A549 (cell line): ENCODE measurements around the gene FAM228B. TPM values are rescaled to one million over a fixed set of nuclear protein-coding genes. Genes with fewer than 3 reads are reported as not detected.
A peak's percentile ranks its signal among the peaks of the same experiment; 100 is the strongest.

Experiments used
- ATAC-seq, 2 experiments: fragments of 200-7000 bp in 1 of 2; fragments of >200 bp in 1 of 2; cut with Nextera tagmentation in 1 of 2; cut with Tn5 transposase in 1 of 2; 3 replicates each; pipeline versions ENCODE4 v1.8.0 to v1.9.1; 2018 to 2020; ENCODE audit warnings: mild to moderate bottlenecking in 1 of 2, moderate library complexity in 1 of 2
- CTCF ChIA-PET: fragments of 300-600 bp; sonication (Branson Sonifier 250); formaldehyde crosslinking; extraction: SDS; loops from one replicate; lab custom pipeline; 2021; ENCODE audit warnings: antibody characterized with exemption, inconsistent platforms; lab: Yijun Ruan, JAX
- POLR2A ChIA-PET: fragments of 350-600 bp; formaldehyde crosslinking; extraction: SDS; loops from one replicate; lab custom pipeline; 2021; ENCODE audit warnings: antibody characterized with exemption, inconsistent platforms; lab: Yijun Ruan, JAX
- DNase-seq, 2 experiments: peaks; one replicate each; pipeline versions ENCODE4 v3.0.0 to v3.0.0-alpha.2; 2011 to 2016; ENCODE audit warnings: low read depth in 1 of 2, low spot score in 1 of 2
- FAIRE-seq: peaks from 2 replicates; lab custom pipeline; 2011; peaks lifted over from hg19 to GRCh38; lab: Jason Lieb, UNC
- H3K27ac ChIP-seq, 2 experiments: fragments of >200 bp; sonication (Bioruptor Twin); formaldehyde crosslinking; 3 replicates each; pipeline ENCODE4 v1.5.1; 2016 to 2017
- H3K4me1 ChIP-seq: fragments of >200 bp; sonication (Bioruptor Twin); formaldehyde crosslinking; 3 replicates; pipeline ENCODE4 v1.6.1; 2016
- H3K4me2 ChIP-seq: fragments of >200 bp; sonication (Bioruptor Twin); formaldehyde crosslinking; 3 replicates; pipeline ENCODE4 v1.6.1; 2016
- H3K4me3 ChIP-seq: fragments of >200 bp; sonication (Bioruptor Twin); formaldehyde crosslinking; 3 replicates; pipeline ENCODE4 v1.5.1; 2016
- H3K9me3 ChIP-seq: fragments of >200 bp; sonication (Bioruptor Twin); formaldehyde crosslinking; 3 replicates; pipeline ENCODE4 v1.6.1; 2016
- E2F6 ChIP-seq: IDR thresholded peaks from 2 replicates; pipeline ENCODE4 v1.6.1; 2012; ENCODE audit warnings: low read depth, borderline replicate concordance
- MAX ChIP-seq: IDR thresholded peaks from 2 replicates; pipeline ENCODE4 v1.6.1; 2012
- POLR2A ChIP-seq: IDR thresholded peaks from 2 replicates; pipeline ENCODE4 v1.6.1; 2012; ENCODE audit warnings: mild to moderate bottlenecking, low read length
- REST ChIP-seq: fragments of 200-600 bp; sonication (generic); IDR thresholded peaks from 2 replicates; pipeline ENCODE4 v1.6.1; 2016; ENCODE audit warnings: antibody characterized with exemption, mild to moderate bottlenecking, moderate library complexity
- ZC3H11A ChIP-seq: fragments of 450-650 bp; IDR thresholded peaks from 2 replicates; pipeline ENCODE4 v1.6.1; 2014; ENCODE audit warnings: antibody characterized with exemption, mild to moderate bottlenecking
- WGBS: methylation state at CpG from one replicate; pipeline ENCODE4 v1.1.6; 2017; ENCODE audit errors: missing lambda C conversion rate; 5-methylcytosine and 5-hydroxymethylcytosine counted together
- polyA plus RNA-seq, 4 experiments: library from polyadenylated mRNA; depleted of rRNA in 3 of 4; stranded (reverse); fragments of >200 nt; fragmentation: RNase III in 1 of 4; extraction: RNeasy Plus Mini Kit Qiagen cat#74134 plus additional on column Dnase treatment in 1 of 4; gene quantifications; 2 replicates in 3 of 4; 3 replicates in 1 of 4; pipeline ENCODE4 v1.2.3, GENCODE V29; 2011 to 2017
- TF ChIP-seq, protein P1 (sequence below): fragments of 150-350 bp; IDR thresholded peaks from 2 replicates; pipeline ENCODE4 v1.6.1; 2014; ENCODE audit warnings: low read depth, mild to moderate bottlenecking, low read length

Gene FAM228B
- polyA plus RNA-seq, 2 of the 4 experiments (the other 2 are of a cell fraction), result 3.8 to 7.6 TPM

DNA sequence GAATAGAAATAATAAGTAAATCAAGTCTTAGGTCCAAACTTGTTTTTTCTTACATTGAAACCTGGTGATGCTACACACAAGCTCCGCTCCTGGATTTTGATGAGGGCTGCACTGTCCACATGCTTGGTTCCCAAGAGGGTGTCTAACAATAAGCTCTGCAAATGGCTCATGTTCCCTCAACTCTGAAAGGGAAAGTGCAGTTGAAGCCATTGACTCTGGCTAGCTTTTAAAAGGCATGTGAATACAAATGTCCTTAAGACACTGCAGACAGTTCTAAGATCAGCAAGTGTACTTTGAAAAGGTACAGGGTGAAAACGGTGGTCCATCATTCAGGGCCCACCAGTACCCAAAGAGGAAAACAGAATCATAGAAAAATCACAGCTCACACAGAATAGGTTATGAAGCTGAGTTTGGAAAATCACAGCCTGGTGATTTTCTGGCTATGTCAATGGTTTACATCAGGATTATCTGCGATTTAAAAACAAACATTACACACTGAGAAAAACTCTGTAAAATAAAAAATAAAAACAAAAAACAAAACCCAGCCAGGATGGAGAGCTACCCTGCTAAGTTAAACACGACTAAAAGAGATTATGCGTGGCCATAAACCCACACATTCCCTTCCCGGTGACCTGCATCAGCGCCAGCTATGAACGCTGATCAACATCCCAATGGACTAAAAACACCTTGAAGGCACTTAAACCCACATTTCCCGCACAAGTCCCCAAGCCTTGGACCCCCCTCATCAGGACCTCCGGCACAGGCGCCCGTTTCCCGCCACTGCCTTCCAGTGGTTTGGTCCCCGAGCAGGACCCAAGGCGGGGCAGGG, 689 bp upstream of the FAM228B start (continued):
- TF ChIP-seq, protein P1, sequence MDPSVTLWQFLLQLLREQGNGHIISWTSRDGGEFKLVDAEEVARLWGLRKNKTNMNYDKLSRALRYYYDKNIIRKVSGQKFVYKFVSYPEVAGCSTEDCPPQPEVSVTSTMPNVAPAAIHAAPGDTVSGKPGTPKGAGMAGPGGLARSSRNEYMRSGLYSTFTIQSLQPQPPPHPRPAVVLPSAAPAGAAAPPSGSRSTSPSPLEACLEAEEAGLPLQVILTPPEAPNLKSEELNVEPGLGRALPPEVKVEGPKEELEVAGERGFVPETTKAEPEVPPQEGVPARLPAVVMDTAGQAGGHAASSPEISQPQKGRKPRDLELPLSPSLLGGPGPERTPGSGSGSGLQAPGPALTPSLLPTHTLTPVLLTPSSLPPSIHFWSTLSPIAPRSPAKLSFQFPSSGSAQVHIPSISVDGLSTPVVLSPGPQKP, result no peak
- TF ChIP-seq, all 56 proteins: peak for 0

DNA sequence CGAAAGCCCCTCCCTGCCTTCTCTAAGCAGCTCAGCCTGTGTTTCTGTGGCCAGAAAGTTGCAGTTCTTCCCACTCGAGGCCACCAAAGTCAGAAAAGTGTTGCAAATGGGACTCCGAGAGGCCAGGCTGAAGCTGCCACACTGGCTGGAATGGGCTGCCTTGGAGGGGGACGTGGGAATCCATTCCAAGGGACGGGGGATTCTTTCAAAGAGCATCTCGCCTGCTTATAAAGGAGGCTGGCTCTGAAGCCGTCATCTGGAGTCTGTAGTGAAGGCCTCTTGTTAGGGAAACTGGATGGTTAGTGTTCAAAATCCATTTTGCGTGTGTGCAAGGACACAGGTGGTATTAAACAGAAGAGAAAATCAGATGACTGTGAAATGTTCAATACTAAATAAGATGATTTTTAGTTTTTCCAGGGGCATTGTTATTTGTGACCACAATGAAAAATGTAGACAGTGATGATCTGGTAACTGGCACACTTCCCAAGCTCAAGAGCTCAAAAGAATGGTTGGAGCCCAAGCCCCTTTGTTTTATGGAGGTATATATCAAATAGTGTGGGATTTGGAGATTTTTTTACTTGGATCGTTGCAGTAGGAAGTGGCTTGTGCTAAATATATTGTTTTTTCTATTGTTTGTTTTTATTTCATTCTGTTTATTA, 782 bp downstream of the FAM228B start:
- POLR2A ChIA-PET, result interaction anchor here (0.6 to 4.1 kb wide), 6 partner anchors 13 to 197 kb away, joined by 3 to 78 read pairs (median 4); partner anchors contain the start of genes ATAD2B, SF3B6 and TP53I3
- H3K27ac ChIP-seq, result peak overlapping the region; percentile 94 to 95

More for the DNA sequence above, 782 bp downstream of the FAM228B start:
- Histone ChIP-seq H3K9me3 (no peaks in the 10 kb centered on the region), H3K4me1 (peaks cover 18% of the 10 kb centered on the region; the same call in 2 of the 3 replicates), H3K4me3 (peak overlapping the region; percentile 72)
- 13% methylated on average over 9 of the region's 9 CpGs for WGBS
- FAIRE-seq (no peak), ATAC-seq (peak; percentile 40 to 46; a peak in 5 of 6 replicates), DNase-seq (peak in 1 of 2 experiments; percentile 64)
- CTCF ChIA-PET, result interaction anchor here (0.6 to 8.3 kb wide), 7 partner anchors 13 to 197 kb away, joined by 3 to 75 read pairs (median 3); partner anchors contain the start of genes ATAD2B and TP53I3
- TF ChIP-seq, protein P1, result no peak
- TF ChIP-seq REST, result 0 out of 2 replicates have a peak, but pooled peaks have one; percentile 17
- no peak for TF ChIP-seq ZC3H11A
- TF ChIP-seq E2F6, result 0 out of 2 replicates have a peak, but pooled peaks have one; percentile 4
- no peak; the same call in 1 of the 2 replicates for TF ChIP-seq MAX
- no peak for TF ChIP-seq POLR2A
- TF ChIP-seq, all 56 proteins: peak for 2
- H3K4me2 ChIP-seq, result peak overlapping the region; percentile 90
